ENCODE results near the gene SLC35B2.

DNA sequence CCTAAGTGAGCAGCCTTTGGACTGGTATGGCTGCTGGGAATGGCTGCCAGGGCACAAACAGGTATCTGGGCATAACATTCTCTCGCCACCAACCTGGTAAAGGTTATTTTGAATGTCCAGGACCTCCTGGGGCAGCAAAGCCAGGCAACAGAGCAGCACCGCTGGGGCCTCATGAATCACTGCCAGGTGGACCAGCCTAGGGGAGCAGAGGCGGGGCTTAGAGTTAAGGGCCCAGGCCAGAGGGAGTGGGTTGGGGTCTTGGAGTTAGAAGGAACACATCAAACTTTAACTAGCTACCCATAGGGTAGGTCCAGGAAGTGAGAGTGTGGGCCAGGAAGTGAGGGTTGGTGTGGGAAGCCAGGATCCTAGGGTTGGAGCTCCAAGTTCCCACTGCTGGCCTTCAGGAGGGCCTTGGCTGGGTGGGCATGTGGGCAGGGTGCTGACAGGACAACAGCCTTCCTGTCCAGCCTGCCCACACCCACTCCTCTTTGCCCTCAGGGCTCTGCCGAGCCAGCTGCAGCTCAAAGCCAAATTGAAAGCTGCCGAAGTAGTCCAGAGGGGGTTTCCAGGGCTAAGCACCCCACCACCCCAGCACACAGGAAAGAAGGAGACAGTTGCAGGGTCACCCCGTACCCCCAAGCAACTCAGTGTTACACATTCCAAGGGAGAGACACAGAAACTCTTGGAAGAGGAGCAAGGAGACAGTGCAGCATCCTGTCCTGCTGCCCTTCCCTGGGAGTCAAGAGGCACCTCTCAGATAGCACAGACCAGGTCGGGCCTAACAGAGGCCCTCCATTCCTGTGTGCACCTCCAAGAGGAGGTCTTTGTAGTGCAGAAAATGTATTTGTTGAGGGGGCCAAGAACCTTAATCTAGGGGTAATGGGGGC is 5.4 kb upstream of the SLC35B2 start:
- TF ChIP-seq ZNF629 (tag by site-specific recombination; IDR thresholded peaks at IDR 0.05) (no peak), ZNF707 (tag by site-specific recombination; IDR thresholded peaks at IDR 0.05) (no peak), ZNF555 (tag by site-specific recombination; conservative IDR thresholded peaks at IDR 0.05) (no peak), KLF8 (tag by site-specific recombination; IDR thresholded peaks at IDR 0.05) (no peak), HOXD13 (CRISPR knock-in tag; IDR thresholded peaks at IDR 0.05; ENCODE audit: borderline replicate concordance) (no peak), TCF7L2 (IDR thresholded peaks at IDR 0.05; ENCODE audit: borderline replicate concordance, low read depth, low read length) (no peak), ZNF600 (tag by site-specific recombination; IDR thresholded peaks at IDR 0.05) (no peak), MEIS1 (CRISPR knock-in tag; IDR thresholded peaks at IDR 0.05; ENCODE audit: borderline replicate concordance) (no peak)
- TF ChIP-seq, protein P1, sequence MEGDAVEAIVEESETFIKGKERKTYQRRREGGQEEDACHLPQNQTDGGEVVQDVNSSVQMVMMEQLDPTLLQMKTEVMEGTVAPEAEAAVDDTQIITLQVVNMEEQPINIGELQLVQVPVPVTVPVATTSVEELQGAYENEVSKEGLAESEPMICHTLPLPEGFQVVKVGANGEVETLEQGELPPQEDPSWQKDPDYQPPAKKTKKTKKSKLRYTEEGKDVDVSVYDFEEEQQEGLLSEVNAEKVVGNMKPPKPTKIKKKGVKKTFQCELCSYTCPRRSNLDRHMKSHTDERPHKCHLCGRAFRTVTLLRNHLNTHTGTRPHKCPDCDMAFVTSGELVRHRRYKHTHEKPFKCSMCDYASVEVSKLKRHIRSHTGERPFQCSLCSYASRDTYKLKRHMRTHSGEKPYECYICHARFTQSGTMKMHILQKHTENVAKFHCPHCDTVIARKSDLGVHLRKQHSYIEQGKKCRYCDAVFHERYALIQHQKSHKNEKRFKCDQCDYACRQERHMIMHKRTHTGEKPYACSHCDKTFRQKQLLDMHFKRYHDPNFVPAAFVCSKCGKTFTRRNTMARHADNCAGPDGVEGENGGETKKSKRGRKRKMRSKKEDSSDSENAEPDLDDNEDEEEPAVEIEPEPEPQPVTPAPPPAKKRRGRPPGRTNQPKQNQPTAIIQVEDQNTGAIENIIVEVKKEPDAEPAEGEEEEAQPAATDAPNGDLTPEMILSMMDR (tag by site-specific recombination; IDR thresholded peaks at IDR 0.05): no peak

Data from HEK293 (cell line).